ENCODE data around the gene ZC3H10.

GRCh38 chr12:56118688-56119357, 757 bp downstream of the ZC3H10 start:
- TF ChIP-seq CTCF (IDR thresholded peaks at IDR 0.05 in 8 of 11, conservative IDR thresholded peaks at IDR 0.05 in 3 of 11), result no peak
- no peak for TF ChIP-seq POLR2A (IDR thresholded peaks at IDR 0.05)
- TF ChIP-seq POLR2AphosphoS5 (IDR thresholded peaks at IDR 0.05), result no peak
